PFSK-1 (cell line): ENCODE data around the gene RGS6.

Experiments used
- FOXP2 ChIP-seq: optimal IDR thresholded peaks from 2 replicates; pipeline ENCODE3; 2011; ENCODE audit warnings: borderline replicate concordance, control low read depth, inconsistent platforms; ENCODE audit not compliant: insufficient read depth; ENCODE audit errors: extremely low read length, extremely low read depth
- POLR2AphosphoS5 ChIP-seq: IDR thresholded peaks from 2 replicates; pipeline ENCODE4 v1.6.1; 2012; ENCODE audit warnings: low read depth, mild to moderate bottlenecking, control low read depth, low read length, moderate library complexity
- SIN3A ChIP-seq: IDR thresholded peaks from 2 replicates; pipeline ENCODE4 v1.6.1; 2012; ENCODE audit warnings: mild to moderate bottlenecking, low read length, moderate library complexity, borderline replicate concordance; ENCODE audit not compliant: insufficient read depth
- TAF1 ChIP-seq: IDR thresholded peaks from 2 replicates; pipeline ENCODE4 v1.6.1; 2012; ENCODE audit warnings: low read length, control low read depth, borderline replicate concordance; ENCODE audit not compliant: insufficient read depth
- TF ChIP-seq, protein P1 (sequence below), 2 experiments: IDR thresholded peaks; 2 replicates each; pipeline versions ENCODE4 v1.6.1 to v1.8.0; 2011 to 2012; ENCODE audit warnings: low read depth in 2 of 2, low read length in 2 of 2, control low read depth in 1 of 2, inconsistent platforms in 1 of 2, mild to moderate bottlenecking in 1 of 2, moderate library complexity in 1 of 2; ENCODE audit not compliant: insufficient read depth in 1 of 2

The RGS6 gene

DNA sequence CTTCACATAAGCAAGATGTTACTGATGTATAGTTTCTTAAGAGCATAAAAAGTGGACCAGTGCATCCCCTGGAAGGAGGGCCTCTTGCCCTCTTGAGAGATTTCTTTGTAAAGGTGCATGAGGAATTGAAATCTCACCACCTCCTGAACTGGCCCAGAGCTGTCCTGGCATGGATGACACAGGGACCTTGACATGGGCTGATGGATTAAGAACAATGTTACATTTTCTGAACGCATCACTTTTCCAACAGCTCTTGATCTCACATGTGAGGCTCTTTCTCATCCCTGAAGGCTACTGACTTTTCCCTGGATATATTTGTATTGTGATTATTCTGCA, 360.4 kb downstream of the RGS6 start:
- TF ChIP-seq SIN3A (no peak), TAF1 (no peak), FOXP2 (no peak), POLR2AphosphoS5 (no peak)
- TF ChIP-seq, protein P1, sequence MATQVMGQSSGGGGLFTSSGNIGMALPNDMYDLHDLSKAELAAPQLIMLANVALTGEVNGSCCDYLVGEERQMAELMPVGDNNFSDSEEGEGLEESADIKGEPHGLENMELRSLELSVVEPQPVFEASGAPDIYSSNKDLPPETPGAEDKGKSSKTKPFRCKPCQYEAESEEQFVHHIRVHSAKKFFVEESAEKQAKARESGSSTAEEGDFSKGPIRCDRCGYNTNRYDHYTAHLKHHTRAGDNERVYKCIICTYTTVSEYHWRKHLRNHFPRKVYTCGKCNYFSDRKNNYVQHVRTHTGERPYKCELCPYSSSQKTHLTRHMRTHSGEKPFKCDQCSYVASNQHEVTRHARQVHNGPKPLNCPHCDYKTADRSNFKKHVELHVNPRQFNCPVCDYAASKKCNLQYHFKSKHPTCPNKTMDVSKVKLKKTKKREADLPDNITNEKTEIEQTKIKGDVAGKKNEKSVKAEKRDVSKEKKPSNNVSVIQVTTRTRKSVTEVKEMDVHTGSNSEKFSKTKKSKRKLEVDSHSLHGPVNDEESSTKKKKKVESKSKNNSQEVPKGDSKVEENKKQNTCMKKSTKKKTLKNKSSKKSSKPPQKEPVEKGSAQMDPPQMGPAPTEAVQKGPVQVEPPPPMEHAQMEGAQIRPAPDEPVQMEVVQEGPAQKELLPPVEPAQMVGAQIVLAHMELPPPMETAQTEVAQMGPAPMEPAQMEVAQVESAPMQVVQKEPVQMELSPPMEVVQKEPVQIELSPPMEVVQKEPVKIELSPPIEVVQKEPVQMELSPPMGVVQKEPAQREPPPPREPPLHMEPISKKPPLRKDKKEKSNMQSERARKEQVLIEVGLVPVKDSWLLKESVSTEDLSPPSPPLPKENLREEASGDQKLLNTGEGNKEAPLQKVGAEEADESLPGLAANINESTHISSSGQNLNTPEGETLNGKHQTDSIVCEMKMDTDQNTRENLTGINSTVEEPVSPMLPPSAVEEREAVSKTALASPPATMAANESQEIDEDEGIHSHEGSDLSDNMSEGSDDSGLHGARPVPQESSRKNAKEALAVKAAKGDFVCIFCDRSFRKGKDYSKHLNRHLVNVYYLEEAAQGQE (IDR thresholded peaks at IDR 0.05; ENCODE audit: insufficient read depth in 1 of 2, low read depth in 2 of 2, low read length in 2 of 2) = no peak

DNA sequence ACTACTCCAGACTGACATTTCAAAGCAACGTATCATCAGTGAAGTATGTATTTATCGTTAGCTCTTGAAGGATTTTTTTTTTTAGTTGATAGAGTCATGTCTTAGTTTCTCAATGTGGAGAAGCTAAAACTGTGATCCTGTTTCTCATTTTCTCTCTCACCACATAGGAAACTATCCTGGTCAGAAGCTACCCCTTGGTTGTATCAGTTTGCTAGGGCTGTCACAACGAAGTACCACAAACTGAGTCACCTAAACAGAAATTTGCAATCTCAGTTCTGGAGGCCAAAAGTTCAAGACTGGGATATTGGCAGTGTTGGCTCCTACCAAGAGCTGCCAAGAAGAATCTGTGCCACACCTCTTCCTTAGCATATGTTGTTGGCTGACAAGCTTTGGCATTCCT, 369.1 kb downstream of the RGS6 start:
- no peak for TF ChIP-seq POLR2AphosphoS5

DNA sequence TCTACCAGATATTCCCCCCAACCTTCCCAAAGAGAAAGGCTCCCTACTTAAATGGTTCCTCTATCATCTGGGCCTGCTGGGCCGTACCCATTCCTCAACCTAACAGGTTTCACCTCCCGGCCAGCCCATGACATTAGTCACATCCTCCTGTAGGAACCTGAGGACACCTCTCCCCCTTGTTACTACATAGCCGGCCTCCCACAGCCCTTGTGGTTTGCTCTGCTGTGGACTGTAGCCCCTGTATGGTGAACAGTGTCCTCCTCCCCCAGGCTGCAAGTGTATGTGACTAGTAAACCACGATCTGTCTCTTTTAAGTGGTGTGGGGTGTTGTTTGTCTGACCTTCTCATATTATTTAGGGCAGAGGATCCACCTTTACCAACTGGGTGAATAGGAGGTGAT, 371.7 kb downstream of the RGS6 start:
- TF ChIP-seq POLR2AphosphoS5 (no peak), SIN3A (no peak), FOXP2 (no peak), TAF1 (no peak)
- TF ChIP-seq, protein P1 (IDR thresholded peaks at IDR 0.05; ENCODE audit: insufficient read depth in 1 of 2, low read depth in 2 of 2, low read length in 2 of 2) = no peak

DNA sequence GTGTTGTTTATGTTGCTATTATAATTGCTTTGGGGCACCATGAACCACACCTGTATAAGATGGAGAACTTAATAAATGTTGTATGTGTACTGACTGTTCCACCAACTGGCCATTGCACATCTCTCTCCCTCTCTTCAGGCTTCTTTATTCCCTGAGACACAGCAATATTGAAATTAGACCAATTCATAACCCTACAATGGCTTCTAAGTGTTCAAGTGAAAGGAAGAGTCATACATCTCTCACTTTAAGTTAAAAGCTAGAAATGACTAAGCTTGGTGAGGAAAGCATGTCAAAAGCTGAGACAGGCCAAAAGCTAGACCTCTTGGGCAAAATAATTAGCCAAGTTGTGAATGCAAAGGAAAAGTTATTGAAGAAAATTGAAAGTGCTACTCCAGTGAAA, 373.3 kb downstream of the RGS6 start:
- TF ChIP-seq POLR2AphosphoS5 = no peak

DNA sequence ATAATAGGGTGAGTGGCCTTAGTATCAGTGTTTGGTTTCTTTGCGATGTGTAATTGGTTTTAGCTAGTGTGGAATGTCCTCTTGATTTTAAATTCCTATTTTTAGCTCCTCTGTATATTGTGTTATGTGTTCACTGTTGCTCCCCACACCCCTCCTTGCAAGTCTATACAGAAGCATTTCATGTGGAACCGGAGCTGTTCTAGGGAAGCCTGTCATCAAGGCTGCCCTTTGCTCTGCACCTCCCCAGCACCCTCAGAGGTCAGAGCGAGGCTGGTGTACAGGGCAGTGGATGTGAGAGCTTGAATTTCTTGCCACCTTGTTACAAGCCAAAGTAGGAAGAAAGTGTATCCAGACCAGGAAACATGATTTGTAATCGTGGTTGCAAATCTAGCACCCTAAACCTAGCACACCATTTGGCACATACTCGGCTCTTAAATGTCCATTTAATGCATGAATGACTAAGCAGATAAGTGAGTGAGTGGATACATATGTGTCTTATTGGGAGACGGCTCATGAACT, 376.8 kb downstream of the RGS6 start:
- TF ChIP-seq TAF1 (no peak), SIN3A (no peak)
- TF ChIP-seq, protein P1 (IDR thresholded peaks at IDR 0.05; ENCODE audit: insufficient read depth in 1 of 2, low read depth in 2 of 2, low read length in 2 of 2) = no peak

DNA sequence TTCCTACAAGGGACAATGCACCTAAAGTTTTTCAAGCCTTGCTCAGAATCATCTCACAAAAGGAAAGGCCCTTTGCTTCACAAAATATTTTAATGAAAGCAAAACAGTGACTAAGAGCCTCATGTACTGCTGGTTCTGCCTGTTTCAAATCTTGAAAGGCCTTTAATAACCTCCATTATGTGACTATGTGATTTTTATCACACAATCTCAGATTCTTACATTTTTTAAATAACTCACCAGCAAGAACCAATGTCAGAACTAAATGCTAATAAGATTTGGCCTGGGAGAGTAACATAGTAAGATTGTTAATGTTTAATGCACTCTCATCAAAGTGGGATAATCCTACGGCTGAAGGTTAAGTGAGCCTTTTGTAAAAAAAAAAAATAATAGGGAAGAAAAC, 378.9 kb downstream of the RGS6 start:
- TF ChIP-seq TAF1 (no peak), SIN3A (no peak), FOXP2 (no peak), POLR2AphosphoS5 (no peak)
- TF ChIP-seq, protein P1 (IDR thresholded peaks at IDR 0.05; ENCODE audit: insufficient read depth in 1 of 2, low read depth in 2 of 2, low read length in 2 of 2) = no peak
